ENCODE measurements around the gene CRACR2A. TPM values are rescaled to one million over a fixed set of nuclear protein-coding genes. Genes with fewer than 3 reads are reported as not detected.

The CRACR2A gene
- total and polyA plus RNA-seq, 5 experiments from 2014 or later: 7.7 to 26.3 (median 17.2) TPM

DNA sequence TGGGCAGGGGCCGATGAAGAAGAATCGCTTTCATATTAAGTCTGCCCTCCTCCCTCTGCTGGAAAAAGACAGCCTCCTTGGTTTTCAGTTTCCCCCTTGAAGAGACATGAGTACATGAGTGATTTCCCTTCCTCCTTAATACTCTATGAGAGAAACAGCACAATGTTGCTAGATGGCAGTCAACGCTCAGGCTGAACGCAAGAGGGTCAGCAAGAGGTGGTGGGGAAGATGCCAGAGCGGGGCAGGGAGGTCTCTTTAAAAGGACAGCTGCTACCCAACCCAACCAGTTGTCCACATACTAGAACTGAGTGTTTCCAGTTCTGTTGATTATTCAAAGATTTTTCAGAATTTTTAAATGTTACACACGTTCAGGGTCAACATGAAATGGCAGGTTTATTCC lies 22.8 kb downstream of the CRACR2A start:
- H3K9me3 Mint-ChIP-seq: peaks cover 0 to 3% (median 0%) of the 10 kb centered on the region in 9 donors
- no peak for ATAC-seq
- H3K36me3 Mint-ChIP-seq: peaks cover 11 to 58% (median 28%) of the 10 kb centered on the region in 3 donors
- H3K4me1 Mint-ChIP-seq: peaks cover 18 to 49% (median 41%) of the 10 kb centered on the region in 4 donors
- no peaks in the 10 kb centered on the region for H3K27me3 Mint-ChIP-seq
- peak overlapping the region in 8 of 10 donors; percentile 3 to 90 (median 37) for H3K27ac Mint-ChIP-seq
- peak overlapping the region in 1 of 10 donors; percentile 8 for H3K4me3 Mint-ChIP-seq
- POLR2A ChIA-PET: no interaction called here
- no peak for DNase-seq

DNA sequence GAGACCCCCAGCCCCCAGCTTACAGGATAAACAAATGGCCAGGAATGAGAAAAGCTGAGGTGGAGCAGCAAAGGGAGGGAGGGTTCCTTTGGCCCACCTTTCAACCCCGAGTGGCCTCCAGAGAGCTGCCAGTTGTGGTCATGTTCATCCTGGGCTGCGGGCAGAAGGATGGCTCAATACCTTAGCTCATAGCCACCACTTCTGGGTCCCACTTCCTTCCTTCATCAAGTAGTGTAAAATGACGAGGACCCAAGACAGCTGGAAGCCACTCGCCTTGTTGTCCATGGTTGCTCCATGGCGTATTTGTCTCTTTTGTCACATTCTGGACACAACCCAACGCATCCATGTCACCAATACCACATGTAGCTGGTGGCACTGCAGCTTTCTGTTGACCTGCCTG lies 24.2 kb downstream of the CRACR2A start:
- DNase-seq: peak in 1 of 10 donors; percentile 9
- ATAC-seq: peak; percentile 28 to 32
- Mint-ChIP-seq H3K27me3 (no peaks in the 10 kb centered on the region), H3K36me3 (peaks cover 19 to 67% (median 42%) of the 10 kb centered on the region in 3 donors), H3K27ac (peak overlapping the region in 9 of 10 donors; percentile 61 to 94 (median 83)), H3K9me3 (peaks cover 0 to 9% (median 0%) of the 10 kb centered on the region in 9 donors), H3K4me3 (peak overlapping the region in 7 of 10 donors; percentile 12 to 66 (median 20)), H3K4me1 (peaks cover 19 to 49% (median 40%) of the 10 kb centered on the region in 4 donors)
- POLR2A ChIA-PET: no interaction called here

DNA sequence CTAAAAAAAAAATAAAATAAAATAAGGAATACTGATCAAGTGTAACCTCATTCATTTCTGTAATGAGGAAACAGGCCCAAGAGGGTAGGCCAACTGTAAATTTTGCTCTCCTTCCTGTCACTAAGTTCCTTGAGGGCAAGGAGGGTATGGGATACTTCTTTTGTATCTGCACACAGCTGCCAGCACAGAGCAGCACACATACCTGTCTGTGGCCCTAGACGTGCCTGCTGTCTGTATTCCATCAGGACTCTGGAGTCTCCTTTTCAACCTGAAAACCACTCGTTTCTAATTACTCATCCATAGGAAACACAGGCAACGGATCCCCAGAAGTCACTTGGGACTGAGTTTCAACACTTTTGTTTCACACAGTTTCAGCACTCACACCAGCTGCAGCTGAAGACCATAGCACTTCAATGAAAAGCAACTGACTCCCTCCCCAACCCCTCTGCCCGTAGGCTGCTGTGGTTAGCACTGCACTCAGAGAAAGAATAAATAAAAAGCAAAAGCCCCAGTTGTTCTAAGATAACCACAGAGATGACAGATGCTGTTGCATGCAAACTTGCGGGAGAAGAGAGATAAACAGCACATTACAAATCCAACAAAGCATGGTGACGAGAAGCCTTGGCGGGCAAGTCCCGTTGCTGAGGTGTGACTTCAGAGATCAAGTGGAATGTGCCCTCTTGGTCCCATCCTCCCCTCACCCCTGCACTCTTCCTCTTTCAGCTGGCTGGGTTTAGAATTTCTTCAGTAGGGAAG lies 24.9 kb downstream of the CRACR2A start:
- POLR2A ChIA-PET: no interaction called here
- Mint-ChIP-seq H3K4me1 (peaks cover 19 to 49% (median 40%) of the 10 kb centered on the region in 4 donors), H3K36me3 (peaks cover 19 to 68% (median 48%) of the 10 kb centered on the region in 3 donors)

DNA sequence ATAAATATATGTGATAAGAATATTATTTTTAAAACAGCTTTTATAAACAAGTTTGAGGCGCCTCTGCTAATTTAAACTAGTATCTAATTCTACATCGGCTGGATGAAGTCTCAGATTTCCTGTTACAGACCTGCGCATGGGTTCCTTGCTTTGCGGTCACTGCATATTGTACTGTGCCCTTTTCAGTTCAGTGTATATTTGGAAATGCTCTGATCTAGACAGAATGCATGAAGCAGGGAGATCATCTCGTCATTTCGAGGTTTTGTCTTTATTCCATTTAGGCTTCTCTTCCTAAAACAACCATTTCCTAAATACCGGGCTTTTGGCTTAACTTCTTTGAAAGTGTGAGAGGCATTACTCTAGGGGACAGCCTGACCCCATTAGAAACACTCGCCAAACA lies 25.6 kb downstream of the CRACR2A start:
- peak overlapping the region in 8 of 10 donors; percentile 19 to 90 (median 56) for H3K27ac Mint-ChIP-seq
- no peaks in the 10 kb centered on the region for H3K27me3 Mint-ChIP-seq
- no peak for DNase-seq
- POLR2A ChIA-PET: no interaction called here
- peaks cover 0 to 22% (median 4%) of the 10 kb centered on the region in 9 donors for H3K9me3 Mint-ChIP-seq
- H3K4me1 Mint-ChIP-seq: peaks cover 19 to 49% (median 40%) of the 10 kb centered on the region in 4 donors
- H3K4me3 Mint-ChIP-seq: peak overlapping the region in 5 of 10 donors; percentile 3 to 46 (median 35)
- H3K36me3 Mint-ChIP-seq: peaks cover 19 to 69% (median 55%) of the 10 kb centered on the region in 3 donors
- ATAC-seq: no peak

More for the DNA sequence above, 24.9 kb downstream of the CRACR2A start:
- peak in 5 of 10 donors; percentile 23 to 62 (median 53) for DNase-seq
- H3K4me3 Mint-ChIP-seq: peak overlapping the region in 9 of 10 donors; percentile 12 to 70 (median 42)
- no peaks in the 10 kb centered on the region for H3K27me3 Mint-ChIP-seq
- H3K27ac Mint-ChIP-seq: peak overlapping the region in 9 of 10 donors; percentile 65 to 94 (median 83)
- ATAC-seq: peak; percentile 61 to 85
- peaks cover 0 to 15% (median 0%) of the 10 kb centered on the region in 9 donors for H3K9me3 Mint-ChIP-seq

DNA sequence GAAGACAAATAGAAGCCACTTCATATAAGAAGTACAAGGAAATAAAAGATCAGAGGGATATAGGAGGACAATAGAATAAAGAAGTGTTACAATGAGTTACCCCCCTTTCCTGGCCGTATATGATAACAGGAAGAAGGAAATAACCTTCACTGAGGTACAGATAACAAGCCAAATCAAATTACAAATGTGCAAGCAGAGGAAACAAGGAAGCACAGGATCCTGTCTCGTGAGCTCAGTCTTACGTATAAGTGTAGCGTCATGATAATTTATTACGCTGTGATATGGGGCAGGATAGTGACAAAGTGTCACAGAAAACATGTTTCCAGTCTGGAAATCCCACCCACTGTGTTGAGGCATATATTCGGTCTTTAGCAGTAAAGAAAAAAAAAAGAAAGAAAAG lies 26.5 kb downstream of the CRACR2A start:
- Mint-ChIP-seq H3K4me3 (peak overlapping the region; percentile 6 to 69 (median 41)), H3K27ac (peak overlapping the region in 9 of 10 donors; percentile 15 to 87 (median 59)), H3K36me3 (peaks cover 25 to 65% (median 61%) of the 10 kb centered on the region in 3 donors), H3K9me3 (peaks cover 0 to 31% (median 7%) of the 10 kb centered on the region in 9 donors), H3K4me1 (peaks cover 19 to 49% (median 40%) of the 10 kb centered on the region in 4 donors), H3K27me3 (no peaks in the 10 kb centered on the region)
- peak in 2 of 10 donors; percentile 17 to 38 for DNase-seq
- POLR2A ChIA-PET: interaction anchor here (0.5 kb wide), 1 partner anchor 1357 kb away, joined by 6 read pairs; no protein-coding TSS in a partner anchor
- ATAC-seq: peak in 1 of 2 donors; percentile 26

DNA sequence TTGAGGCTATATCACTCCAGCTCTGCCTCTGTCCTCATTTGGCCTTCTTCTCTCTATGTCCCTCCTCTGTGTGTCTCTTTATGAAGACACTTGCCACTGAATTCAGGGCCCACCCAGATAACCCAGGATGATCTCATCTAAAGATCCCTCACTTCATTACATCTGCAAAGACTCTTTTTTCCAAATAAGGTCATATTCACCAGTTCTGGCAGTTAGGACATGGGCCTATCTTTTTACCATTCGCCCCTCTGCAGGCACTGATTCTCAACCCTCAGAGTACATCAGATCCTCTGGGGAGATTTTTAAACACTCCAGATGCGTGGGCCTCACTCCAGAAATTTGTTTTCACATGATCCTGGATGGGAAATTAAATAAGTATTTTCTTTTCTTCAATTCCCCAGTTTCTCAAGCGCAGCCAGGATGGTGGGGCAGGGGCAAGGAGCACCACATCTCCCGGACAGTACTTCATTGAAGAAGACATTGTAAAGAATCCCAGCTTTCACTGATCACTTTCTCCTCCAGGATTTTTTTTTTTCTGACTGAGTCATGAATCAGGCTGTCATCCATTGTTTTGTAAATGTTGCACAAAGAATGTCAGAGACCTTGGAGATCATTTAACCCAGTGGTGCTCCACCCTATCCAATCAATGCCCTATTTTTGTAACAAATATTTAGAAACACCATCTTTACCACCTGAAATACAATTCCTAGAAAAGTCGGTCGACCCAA lies 27.4 kb downstream of the CRACR2A start:
- peak overlapping the region in 2 of 10 donors; percentile 28 to 72 for H3K27ac Mint-ChIP-seq
- H3K9me3 Mint-ChIP-seq: peaks cover 0 to 32% (median 11%) of the 10 kb centered on the region in 9 donors
- DNase-seq: no peak
- no peak overlapping the region for H3K4me3 Mint-ChIP-seq
- no peaks in the 10 kb centered on the region for H3K27me3 Mint-ChIP-seq
- POLR2A ChIA-PET: no interaction called here
- H3K4me1 Mint-ChIP-seq: peaks cover 20 to 50% (median 41%) of the 10 kb centered on the region in 4 donors
- peaks cover 30 to 68% (median 61%) of the 10 kb centered on the region in 3 donors for H3K36me3 Mint-ChIP-seq
- no peak for ATAC-seq

DNA sequence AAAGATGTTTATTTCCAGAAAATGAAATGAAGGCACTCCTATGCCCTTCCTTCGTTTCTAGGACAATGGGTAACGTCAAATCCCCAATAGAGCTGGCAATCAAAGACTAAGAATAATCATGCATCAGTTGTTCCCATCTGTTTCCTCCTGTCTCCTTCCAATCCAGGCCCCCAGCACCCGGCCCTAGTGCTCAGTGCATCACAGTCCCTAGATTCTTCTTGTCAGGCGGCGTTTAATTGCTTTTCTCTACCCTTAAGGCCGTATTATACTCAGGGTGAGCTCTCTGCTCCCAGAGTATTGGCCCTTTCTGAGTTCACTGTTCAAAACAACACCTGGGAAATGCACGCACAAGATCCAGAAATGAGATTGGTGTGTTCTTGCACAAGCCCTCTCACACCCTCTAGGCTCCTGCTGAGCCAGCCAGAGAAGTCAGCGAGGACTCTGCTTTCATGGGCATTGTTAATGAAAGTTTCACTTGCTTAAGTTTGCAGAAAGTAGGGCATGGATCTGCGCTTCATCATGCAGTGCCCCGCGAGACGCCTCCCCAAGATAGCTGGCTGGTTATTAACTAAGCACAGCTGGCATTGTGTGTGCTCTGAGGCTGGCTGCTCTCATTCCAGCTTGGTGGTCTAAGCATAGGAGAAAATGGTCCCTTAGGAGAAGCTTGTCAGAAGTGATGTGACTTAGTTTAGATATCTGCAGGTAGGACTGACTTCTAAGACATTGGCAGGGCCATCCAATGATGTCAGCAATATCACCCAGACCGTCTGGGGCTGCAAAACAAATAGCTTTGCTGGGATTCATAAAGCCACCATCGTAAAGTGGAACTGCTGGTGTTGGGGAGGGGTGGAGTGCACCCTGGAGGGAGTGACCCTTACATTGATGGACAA lies 28.7 kb downstream of the CRACR2A start:
- peaks cover 21 to 42% (median 33%) of the 10 kb centered on the region in 4 donors for H3K4me1 Mint-ChIP-seq
- peaks cover 0 to 32% (median 11%) of the 10 kb centered on the region in 9 donors for H3K9me3 Mint-ChIP-seq
- H3K27me3 Mint-ChIP-seq: no peaks in the 10 kb centered on the region
- no peak overlapping the region for H3K4me3 Mint-ChIP-seq
- ATAC-seq: no peak
- DNase-seq: no peak
- H3K36me3 Mint-ChIP-seq: peaks cover 23 to 64% (median 61%) of the 10 kb centered on the region in 3 donors
- peak overlapping the region in 1 of 10 donors; percentile 43 for H3K27ac Mint-ChIP-seq
- POLR2A ChIA-PET: no interaction called here

DNA sequence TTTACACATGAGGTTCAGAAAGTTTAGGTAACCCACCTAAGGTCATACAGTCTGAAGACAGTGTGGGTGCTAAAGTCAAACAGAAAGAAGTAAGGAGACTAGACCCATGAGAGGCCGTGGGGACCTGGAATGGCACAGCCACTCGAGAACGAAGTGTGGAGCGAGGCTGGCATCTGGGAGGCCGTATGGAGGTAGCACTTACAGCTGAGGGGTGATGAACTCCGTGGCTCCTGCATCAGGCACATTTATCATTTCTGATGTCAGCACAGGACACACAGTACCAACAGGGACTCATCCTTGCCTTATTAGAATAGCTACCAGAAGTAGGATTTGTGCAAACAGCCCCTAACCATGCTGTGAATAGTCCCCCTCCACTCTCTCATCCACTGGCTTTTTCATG lies 30.5 kb downstream of the CRACR2A start:
- DNase-seq (no peak), ATAC-seq (no peak)
- peaks cover 23 to 71% (median 60%) of the 10 kb centered on the region in 3 donors for H3K36me3 Mint-ChIP-seq
- POLR2A ChIA-PET: no interaction called here
- H3K9me3 Mint-ChIP-seq: peaks cover 0 to 32% (median 11%) of the 10 kb centered on the region in 9 donors
- H3K27me3 Mint-ChIP-seq: no peaks in the 10 kb centered on the region
- H3K4me3 Mint-ChIP-seq: no peak overlapping the region
- H3K4me1 Mint-ChIP-seq: peaks cover 13 to 41% (median 18%) of the 10 kb centered on the region in 4 donors
- H3K27ac Mint-ChIP-seq: no peak overlapping the region

DNA sequence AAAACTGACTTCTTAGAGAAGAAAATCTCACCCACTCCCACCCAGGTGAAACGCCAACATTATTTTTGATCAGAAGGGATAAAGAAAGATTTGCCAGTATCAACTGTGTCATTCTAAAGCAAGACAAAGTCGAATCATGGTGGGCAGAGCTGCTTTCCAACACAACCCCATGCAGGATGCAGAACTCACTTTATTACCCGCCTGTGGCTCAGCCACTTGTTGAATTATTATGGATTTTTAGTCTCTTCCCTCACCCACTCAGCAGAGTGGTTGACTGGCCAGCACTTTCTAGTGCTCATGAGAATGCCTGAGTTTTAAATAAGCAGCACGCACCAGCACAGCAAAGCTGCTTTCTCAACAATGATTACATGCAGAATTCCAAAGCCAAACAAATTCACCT lies 32.1 kb downstream of the CRACR2A start:
- Mint-ChIP-seq H3K27ac (peak overlapping the region in 2 of 10 donors; percentile 34 to 54), H3K36me3 (peaks cover 23 to 76% (median 58%) of the 10 kb centered on the region in 3 donors), H3K27me3 (no peaks in the 10 kb centered on the region), H3K4me1 (peaks cover 12 to 35% (median 19%) of the 10 kb centered on the region in 4 donors), H3K4me3 (no peak overlapping the region), H3K9me3 (peaks cover 0 to 32% (median 11%) of the 10 kb centered on the region in 9 donors)
- DNase-seq (no peak), ATAC-seq (no peak)
- POLR2A ChIA-PET: no interaction called here

DNA sequence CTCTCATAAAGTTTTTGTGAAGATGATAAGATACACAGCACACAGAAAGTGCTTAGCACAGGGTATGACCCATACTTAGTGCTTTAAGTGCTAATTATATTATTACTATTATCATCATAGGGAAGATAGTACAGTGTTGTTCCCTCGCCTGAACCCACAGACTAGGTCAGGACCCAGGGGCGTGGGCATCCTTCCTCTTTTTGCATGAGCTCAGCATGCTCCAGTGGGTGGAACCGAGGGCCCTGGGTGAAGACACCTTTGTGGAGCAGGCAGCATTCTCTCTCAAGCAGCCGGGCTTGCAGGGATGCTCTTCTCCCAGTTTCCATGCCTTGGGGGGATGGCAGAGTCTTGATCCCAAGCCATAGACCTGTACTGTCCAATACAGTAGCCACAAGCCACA lies 34.8 kb downstream of the CRACR2A start:
- Mint-ChIP-seq H3K4me1 (peaks cover 11 to 39% (median 30%) of the 10 kb centered on the region in 4 donors), H3K9me3 (peaks cover 0 to 18% (median 11%) of the 10 kb centered on the region in 9 donors), H3K27ac (peak overlapping the region in 1 of 10 donors; percentile 32), H3K27me3 (no peaks in the 10 kb centered on the region), H3K36me3 (peaks cover 11 to 50% (median 46%) of the 10 kb centered on the region in 3 donors), H3K4me3 (no peak overlapping the region)
- no peak for ATAC-seq
- no peak for DNase-seq
- POLR2A ChIA-PET: no interaction called here

DNA sequence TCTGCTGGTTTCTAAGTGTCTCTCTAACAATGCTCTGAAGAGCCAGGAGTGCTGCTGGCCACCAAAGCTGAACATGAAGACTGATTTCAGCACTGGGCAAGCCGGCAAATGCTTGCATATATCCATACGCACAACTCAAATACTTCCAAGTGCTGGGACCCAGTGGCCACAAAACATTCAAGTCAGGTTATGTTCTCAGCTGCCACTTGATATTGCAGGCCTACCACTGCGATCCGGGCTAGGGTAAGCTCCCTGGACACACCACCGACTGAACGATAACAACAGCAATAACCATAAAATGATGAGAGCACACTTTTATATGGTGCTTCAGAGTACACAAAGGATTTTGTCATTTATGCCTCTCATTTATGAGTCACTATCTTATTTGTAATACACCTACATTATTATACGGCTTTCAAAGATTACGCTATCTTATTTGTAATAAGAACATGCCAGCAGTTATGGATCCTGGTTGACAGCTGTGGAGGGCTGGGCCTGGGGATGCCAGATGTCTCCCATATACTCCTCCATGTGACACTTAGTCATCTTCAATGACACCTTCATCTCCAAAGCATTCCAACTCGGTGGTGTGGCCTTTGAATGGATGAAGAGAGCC lies 35.5 kb downstream of the CRACR2A start:
- H3K4me3 Mint-ChIP-seq: no peak overlapping the region
- POLR2A ChIA-PET: no interaction called here
- peaks cover 11 to 48% (median 45%) of the 10 kb centered on the region in 3 donors for H3K36me3 Mint-ChIP-seq
- no peak overlapping the region for H3K27ac Mint-ChIP-seq
- H3K4me1 Mint-ChIP-seq: peaks cover 11 to 39% (median 30%) of the 10 kb centered on the region in 4 donors
- H3K27me3 Mint-ChIP-seq: no peaks in the 10 kb centered on the region
- no peak for ATAC-seq
- peaks cover 0 to 11% (median 5%) of the 10 kb centered on the region in 9 donors for H3K9me3 Mint-ChIP-seq
- DNase-seq: no peak
